IPS DF 4.7 (cell line): ENCODE data around the gene TP73.

Source experiments
- DNase-seq: peaks from one replicate; pipeline ENCODE4 v3.0.0-alpha.2; 2013; ENCODE audit warnings: low spot score; ENCODE audit errors: extremely low read depth

Gene TP73

DNA sequence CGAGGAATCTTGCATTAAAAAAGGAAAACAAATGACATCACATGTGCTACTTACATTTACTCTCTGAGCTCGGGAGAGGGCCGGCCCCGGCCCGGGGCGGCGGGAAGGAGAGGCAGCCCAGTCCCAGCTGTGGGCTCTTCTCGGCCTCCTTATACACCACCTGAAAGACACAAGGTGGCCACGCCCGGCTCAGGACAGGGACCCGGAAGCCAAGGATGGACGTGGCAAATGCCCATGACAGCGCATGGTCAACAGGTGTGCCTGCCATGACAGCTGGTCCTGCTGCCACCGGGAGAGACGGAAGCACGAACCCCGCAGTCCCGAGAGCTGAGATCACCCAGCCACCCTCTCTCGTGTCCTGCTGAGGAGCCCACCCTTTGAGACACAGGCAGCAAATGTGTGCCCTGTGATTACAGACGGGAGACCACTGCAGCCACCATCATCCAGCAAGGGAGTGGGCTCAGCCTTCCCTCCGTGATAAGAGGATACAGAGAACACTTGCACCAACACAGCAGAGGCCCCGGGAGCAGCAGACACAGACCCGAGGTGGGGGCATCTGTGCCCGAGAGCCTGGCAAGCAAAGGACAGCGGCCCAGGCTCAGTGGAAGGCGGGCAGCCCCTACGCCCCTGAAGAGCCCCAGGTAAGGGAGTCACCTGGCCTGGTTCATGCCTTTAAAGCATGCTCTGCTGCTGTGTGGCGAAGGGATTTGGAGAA lies 18.8 kb upstream of the TP73 start:
- DNase-seq = no peak

DNA sequence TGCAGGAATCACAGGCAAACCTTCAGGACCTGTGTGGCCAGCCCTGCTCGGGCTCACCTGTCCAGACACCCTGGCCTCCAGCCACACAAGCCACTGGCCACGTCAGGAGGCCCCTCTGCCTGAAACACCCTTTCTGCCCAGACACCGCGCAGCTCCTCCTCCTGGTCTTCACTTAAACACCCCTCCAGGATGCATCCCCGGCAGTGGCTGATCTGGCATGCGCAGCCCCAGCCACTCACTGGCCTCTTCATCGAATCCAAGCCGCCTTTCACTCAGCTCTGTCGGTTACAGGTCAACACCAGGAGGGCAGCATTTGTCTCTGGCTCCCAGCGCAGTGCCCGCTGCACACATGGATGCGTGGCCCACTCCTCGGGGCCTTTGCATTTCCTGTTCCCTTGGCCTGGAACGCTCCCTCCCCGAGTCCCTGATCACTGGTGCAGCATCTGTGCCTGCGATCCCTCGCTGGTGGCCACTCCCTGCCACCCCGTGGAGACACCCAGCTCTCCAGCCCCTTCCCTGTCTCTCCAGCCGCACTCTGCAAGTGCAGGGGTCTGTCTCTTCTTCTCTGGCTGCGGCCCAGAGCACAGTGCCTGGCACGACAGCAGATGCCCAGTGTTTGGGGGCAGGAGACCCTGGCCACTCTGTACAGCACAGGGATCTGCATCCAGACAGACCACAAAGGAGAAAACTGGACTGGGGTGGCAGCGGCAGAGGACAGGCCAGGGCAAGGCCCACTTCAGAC lies 18.1 kb upstream of the TP73 start:
- no peak for DNase-seq

DNA sequence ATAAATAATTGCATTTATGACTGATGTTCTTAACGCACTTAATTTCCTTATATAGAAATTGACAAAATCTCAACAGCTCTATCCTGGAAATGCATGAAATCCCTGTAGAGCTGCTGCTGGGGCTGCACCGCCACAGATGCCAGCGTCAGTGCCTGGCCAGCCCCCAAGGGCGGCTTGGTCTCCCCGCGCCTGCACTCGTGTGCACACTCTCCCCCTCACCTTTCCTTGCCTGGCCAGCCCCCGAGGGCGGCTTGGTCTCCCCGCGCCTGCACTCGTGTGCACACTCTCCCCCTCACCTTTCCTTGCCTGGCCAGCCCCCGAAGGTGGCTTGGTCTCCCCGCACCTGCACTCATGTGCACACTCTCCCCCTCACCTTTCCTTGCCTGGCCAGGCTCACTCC lies 16.2 kb upstream of the TP73 start:
- no peak for DNase-seq

DNA sequence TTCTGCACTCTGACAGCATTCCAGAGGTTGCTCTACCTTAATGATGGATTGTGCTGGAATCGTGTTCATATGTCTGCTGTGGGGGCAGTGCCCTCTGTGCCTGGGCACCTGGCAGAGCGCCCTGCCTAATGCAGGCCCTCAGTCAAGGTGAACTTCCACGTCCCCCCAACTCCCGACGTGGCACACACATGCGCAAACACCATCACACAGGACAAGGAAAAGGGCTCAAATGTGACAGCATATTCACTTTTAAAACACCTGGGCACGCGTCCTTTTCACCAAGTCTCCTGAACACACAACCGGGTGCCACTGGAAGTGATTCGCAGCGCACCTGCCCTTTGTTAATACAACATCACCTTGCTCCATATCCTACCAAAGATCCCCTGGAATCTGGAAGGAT lies 15.8 kb upstream of the TP73 start:
- DNase-seq = no peak

DNA sequence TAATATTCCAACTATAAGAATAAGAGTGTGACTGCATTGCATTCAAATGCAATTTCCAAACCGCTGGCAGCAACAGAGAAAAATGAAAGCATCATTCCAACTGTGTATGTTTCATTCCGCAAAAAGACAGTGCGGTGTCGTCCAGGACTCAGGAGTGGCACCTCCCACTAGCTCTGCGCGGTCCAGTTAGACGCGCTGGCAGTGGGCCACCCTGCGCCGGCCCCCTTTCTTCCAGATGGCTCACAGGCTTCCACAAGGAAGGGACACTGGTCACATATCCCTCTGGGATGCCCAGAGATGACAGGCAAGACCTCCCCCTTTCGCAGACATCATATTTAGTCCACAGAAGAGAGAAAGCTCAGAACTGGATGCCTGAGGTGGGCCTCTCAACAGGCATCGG lies 14.3 kb upstream of the TP73 start:
- no peak for DNase-seq

DNA sequence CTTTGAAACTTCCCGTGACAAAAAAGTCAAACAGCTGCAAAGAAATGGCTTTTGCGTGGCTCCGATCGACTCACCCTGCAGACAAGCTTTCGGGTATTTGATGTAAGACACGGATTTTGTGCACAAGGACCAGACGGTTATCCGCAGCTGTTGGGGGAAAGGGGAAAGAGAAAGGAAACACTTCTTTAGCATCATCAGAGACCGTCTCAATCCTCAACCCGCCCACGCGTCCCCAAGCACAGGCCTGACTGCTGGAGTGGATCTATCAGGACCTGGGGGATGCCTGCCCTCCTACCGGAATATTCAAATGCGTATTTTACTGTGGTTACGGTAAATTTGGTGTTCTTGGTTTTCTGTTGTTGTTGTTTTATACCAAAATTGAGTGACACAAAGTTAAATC lies 13.6 kb upstream of the TP73 start:
- no peak for DNase-seq

DNA sequence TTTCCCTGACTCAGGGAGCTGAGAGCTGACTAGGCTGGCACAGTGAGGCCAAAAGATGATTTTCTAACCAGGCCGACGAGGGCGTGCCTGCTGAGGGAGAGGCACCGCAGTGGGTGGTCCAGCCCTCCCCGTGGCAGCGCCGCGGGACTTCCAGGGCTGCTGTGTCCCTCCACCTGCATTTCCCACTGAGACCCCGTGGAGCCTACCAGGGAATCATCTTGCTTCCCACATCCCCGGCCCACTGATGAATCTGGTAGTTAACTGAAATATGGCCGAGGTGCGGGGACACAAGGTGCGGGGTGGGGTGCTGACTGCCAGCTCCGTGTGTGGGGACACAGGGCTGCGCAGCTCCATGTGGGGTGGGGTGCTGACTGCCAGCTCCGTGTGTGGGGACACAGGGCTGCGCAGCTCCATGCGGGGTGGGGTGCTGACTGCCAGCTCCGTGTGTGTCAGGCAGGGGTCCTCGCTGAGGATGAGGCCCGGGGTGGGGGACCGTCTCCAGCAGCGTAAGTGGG lies 12.9 kb upstream of the TP73 start:
- no peak for DNase-seq

DNA sequence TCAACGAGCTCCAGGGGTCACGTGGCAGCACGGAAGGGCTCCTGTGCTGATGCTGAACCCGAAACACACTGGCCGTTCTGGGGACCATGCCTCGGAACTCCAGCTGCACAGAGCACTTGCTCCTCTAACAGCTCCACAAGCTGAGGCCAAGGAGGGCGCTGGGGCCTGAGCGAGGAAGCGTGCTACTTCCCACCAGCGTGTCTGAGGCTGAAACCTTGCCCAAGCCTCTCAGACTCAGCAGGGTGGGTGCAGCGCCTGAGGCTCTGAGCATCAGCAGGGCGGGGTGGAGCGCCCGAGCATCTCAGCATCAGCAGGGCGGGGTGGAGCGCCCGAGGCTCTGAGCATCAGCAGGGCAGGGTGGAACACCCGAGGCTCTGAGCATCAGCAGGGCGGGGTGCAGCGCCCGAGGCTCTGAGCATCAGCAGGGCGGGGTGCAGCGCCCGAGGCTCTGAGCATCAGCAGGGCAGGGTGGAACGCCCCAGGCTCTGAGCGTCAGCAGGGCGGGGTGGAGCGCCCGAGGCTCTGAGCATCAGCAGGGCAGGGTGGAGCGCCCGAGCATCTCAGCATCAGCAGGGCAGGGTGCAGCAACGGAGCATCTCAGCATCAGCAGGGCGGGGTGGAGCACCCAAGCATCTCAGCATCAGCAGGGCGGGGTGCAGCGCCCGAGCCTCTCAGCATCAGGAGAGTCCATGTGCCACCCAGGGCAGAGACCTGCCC lies 12.0 kb upstream of the TP73 start:
- no peak for DNase-seq

DNA sequence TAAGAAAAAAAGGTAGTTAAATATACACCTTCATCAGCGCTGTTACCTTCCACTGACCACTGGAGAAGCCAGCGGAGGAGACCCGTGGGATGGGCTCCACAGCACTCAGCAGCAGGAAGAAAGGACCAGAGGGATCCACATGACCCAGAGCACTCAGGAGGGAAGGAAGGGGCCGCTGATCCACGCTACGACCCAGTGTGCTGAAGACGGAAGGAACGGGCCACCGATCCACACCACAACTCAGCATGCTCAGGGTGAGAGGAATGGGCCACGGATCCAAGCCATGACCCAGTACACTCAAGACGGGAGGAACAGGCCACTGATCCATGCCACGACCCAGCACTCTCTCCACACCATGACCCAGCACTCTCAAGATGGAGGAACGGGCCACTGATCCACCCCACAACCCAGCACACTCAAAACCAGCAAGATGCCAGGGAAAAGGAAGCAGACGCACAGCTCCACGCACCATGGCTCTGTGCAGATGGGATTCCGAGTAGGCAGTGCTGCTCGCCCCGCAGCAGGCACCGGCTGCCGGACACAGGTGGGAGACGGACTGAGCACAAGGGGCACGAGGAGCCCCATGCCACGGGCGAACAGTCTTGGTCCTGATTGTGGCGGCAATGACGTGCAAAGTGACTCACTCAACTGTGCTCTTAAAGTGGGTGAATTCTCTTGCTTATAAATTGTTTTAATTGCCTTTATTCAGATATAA lies 11.1 kb upstream of the TP73 start:
- DNase-seq = no peak

DNA sequence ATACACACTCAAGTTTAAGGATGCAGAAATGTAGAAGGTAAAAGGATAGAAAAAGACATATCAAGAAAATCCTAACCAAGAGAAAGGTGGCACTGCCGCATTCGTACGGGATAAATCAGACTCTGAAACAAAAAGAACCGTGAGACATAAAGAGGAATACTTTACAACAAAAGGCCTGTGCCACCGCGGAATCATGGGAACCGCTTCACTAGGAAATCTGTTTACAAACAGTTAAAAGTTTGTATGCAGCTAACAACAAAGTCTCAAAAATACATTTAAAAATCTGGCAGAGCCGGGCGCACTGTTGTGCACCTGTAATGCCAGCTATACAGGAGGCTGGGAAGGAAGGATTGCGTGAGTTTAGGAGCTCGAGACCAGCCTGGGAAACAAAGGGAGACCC lies 10.5 kb upstream of the TP73 start:
- DNase-seq = no peak

DNA sequence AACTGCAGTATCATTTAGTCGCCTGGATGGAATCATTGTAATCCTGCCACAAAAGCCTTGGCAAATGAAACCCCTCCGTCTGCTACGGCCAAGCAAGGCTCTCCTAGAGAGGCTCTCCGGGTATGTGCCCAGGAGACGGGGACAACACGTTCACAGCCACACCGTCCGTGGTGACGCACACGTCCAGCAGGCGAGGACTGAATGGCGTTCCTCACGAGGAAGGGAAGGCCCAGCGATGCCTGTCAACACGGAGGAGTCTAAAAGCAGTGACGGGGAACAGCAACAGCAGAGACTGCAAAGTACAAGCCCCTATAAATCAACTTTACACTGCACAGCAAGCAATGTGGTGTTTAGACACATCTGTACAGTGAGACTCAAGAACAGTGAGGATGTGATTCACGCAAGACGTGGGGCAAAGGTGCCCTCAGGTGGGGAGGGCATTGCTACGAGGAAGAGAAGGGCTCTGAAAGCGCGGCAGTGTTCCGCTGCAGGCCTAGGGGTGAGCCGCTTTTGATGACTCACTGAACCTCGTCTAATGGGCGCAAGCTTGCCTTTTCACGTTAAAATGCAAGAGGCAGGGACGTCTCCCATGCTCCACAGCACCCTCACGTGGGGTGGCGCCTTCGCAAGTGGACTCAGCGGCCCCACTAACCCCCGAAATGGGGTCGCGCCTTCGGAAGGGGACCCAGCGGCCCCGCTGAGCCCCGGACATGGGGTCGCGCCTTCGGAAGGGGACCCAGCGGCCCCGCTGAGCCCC lies 9.2 kb upstream of the TP73 start:
- DNase-seq = no peak

DNA sequence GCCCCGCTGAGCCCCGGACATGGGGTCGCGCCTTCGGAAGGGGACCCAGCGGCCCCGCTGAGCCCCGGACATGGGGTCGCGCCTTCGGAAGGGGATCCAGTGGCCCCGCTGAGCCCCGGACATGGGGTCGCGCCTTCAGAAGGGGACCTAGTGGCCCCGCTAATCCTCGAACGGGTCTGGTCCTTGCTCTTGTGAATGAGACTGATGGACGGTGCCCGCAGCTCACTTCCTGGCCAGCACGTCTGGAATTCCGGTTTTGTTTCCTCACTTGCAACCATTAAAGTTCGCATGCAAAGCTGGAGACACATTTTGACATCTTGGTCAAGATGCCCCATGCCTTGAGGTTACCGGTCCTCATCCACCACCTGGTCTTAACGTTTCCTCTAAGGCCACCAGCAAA lies 8.0 kb upstream of the TP73 start:
- DNase-seq = no peak

DNA sequence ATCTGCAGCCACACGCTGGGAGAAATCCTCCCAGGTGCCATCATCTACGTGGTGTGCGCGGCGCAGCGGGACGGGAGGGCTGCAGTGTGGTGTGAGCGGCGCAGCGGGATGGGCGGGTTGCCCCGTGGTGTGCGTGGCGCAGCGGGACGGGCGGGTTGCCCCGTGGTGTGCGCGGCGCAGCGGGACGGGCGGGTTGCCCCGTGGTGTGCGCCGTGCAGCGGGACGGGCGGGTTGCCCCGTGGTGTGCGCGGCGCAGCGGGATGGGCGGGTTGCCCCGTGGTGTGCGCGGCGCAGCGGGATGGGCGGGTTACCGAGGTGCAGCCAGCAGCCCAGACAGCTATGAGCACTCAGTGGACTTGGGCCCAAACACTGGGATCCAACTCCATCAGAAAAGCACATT lies 7.1 kb upstream of the TP73 start:
- no peak for DNase-seq

DNA sequence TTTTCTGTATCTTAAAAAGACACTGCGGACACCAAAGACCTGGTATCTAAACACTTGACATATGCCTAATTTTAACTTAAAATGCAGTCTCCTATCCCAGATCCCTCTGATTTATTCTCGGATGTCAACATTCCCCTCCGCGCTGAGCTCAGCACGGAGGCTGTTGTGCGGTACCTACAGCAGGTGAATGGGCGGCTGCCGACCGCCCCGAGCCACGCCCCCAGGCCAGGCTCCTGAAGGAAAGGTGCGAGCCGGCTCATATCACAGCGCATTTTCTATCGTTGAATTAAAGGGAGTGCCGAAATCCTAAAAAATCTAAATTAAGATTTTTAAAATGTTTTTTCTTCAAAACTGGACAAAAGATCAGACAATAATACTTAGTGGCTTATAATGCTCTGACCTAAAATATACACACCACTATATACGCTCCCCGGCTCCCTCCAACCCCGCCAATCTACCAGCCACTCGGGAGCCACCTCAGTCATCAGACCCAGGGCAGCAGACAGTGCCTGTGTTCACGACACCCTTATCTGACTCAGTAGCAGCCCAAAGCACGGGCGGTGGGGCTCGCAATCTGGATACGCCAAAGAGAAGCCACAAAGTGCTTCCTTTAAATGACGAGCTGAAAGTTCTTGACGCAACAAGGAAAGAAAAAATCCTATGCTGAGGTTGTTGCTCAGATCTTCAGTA lies 6.5 kb upstream of the TP73 start:
- DNase-seq = no peak

DNA sequence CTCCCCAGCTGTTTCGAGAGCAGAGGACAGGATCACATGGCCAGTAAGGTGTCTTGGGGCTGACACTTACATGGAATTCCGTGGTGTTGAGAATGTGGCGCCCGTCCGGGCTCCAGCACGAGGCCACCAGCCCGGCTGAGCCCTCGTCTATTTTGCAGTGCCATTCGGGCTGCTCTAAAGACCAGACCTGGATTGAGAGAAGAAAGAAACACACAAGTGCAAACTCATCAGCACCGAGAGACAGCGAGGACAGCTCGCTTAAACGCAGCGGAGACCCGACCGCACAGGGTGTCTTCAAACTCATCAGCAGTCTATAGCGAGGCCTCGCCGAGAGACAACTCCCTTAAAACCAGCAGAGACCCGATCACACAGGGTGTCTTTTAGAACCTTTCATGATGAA lies 5.7 kb upstream of the TP73 start:
- DNase-seq = no peak

DNA sequence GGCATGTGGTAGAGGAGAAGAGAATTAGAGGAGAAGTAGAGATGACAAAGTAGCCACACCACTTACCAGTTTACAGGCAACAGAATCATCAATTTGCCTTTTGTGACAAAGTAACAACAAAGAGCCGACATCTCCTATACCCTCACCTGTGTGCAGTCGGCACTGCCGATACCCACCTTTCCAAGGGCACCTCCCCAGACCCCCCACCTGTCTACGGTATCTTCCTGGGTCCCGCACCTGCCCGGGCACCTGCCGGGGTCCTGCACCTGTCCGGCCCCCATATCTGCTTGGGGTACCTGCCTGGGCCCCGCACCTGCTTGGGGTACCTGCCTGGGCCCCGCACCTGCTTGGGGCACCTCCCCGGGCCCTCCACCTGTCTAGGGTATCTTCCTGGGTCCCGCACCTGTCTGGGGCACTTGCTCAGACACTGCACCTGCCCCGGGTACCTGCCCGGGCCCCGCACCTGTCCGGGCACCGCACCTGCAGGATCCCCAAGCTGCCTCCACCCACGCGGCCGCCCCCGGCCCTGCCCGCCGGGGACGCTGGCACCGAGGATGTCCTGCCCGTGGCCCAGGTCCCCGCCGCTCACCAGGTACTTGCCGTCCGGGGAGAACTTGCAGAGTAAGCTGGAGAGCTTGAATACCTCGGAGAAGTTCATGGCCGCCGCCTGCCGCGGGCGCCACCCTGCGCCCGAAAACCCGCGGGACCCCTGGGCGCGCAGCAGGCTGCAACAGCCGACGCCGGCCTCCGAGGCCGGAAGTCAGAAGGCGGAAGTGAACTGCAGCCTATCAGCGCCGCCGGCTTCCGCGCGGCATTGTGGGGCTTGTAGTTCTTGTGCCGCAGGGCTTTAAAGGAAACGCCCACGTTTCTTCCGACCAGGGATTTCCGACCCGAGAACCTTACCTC lies 2.7 kb upstream of the TP73 start, which contains the start of gene WRAP73:
Gene WRAP73 (minus strand): TSS at position 762 of the 906 bp plus-strand sequence. CDS start 104 bp downstream, at position 658.
- DNase-seq = peak; percentile 66

DNA sequence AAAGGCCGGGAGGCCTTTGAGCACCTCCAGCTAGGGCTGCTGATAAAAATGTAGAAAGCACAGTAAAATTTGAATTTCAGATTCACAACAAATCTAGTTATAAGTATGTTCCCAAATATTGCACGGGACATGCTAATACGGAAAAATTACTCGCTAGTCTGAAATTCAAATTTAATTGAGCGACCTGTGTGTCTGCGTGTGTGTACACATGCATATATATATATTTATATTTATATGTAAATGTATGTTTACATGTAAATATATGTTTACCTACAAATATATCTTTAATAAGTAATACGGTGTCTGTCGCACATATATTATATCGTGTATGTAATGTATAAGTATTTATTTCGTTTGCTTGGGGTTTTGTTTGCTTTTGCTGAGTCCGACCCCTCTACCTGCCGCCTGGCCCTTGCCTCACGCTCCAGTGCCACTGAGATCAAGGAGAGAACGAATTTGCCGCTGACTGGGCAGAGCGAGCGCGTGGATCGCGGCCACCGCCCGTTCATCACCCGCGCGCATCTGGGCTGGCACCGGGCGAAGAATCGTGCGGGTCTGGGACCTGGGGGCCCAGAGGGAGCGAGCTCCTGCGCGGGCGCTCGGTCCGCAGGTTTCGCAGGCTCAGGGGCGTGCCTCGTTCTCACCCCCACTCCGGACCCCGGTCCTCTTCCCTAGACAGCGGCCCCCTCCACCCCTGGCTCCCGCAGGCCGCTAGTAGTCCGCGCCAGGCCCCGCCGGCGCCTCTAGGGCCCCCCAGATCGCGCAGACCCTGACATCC lies 1.9 kb upstream of the TP73 start:
- no peak for DNase-seq
